GM12874 (cell line): ENCODE measurements around the gene SRGAP3.

Experiments used
- CTCF ChIP-seq: IDR thresholded peaks from 2 replicates; pipeline ENCODE4 v1.5.1; 2011; ENCODE audit warnings: low read depth, mild to moderate bottlenecking, control low read depth, low read length, moderate library complexity; ENCODE audit not compliant: insufficient read depth

Gene SRGAP3

GRCh38 chr3:9270704-9271103 is 21.3 kb upstream of the SRGAP3 start:
- TF ChIP-seq CTCF, result no peak

GRCh38 chr3:9266716-9267115 is 17.3 kb upstream of the SRGAP3 start:
- no peak for TF ChIP-seq CTCF

GRCh38 chr3:9260305-9260704 is 10.9 kb upstream of the SRGAP3 start:
- no peak for TF ChIP-seq CTCF

- TF ChIP-seq CTCF, result no peak
These were observed 7.6 kb upstream of the SRGAP3 start for GRCh38 chr3:9257092-9257491.

- no peak for TF ChIP-seq CTCF
These were observed 6.5 kb upstream of the SRGAP3 start for GRCh38 chr3:9255976-9256375.

GRCh38 chr3:9254764-9255163 is 5.3 kb upstream of the SRGAP3 start:
- no peak for TF ChIP-seq CTCF

- no peak for TF ChIP-seq CTCF
These were observed 3.9 kb upstream of the SRGAP3 start for GRCh38 chr3:9253327-9253726.
